Common myeloid progenitor, CD34-positive (primary cell): ENCODE data around the gene ARX.
A peak's percentile ranks its signal among the peaks of the same experiment; 100 is the strongest.

Source experiments
- CTCF ChIA-PET: fragments of 350-600 bp; sonication (Branson Sonifier 250); formaldehyde crosslinking; loops from one replicate; lab custom pipeline; 2021; ENCODE audit warnings: antibody characterized with exemption; lab: Charles Lee
- POLR2A ChIA-PET: fragments of 350-600 bp; sonication (Branson Sonifier 250); formaldehyde crosslinking; loops from one replicate; lab custom pipeline; 2021; ENCODE audit warnings: antibody characterized with exemption; lab: Charles Lee
- DNase-seq, 3 donors: peaks; one replicate each; pipeline versions ENCODE4 v3.0.0 to v3.0.0-alpha.2; 2013
- H3K27ac ChIP-seq, 2 experiments: 1 replicate in 1 of 2; 2 replicates in 1 of 2; pipeline ENCODE4 v1.7.0; 2013; ENCODE audit warnings: inconsistent platforms in 2 of 2, low read length in 2 of 2, mild to moderate bottlenecking in 2 of 2, low read depth in 1 of 2, moderate library complexity in 1 of 2; ENCODE audit not compliant: severe bottlenecking in 2 of 2, insufficient read depth in 1 of 2, poor library complexity in 1 of 2
- H3K27me3 ChIP-seq, 5 experiments: replicated peaks in 2 of 5; 1 replicate in 3 of 5; 2 replicates in 2 of 5; pipeline versions ENCODE4 v1.6.1 to v1.7.0; 2013; ENCODE audit warnings: low read length in 4 of 5, mild to moderate bottlenecking in 2 of 5, moderate library complexity in 2 of 5, inconsistent platforms in 1 of 5; ENCODE audit not compliant: insufficient read depth in 5 of 5, control insufficient read depth in 4 of 5
- H3K36me3 ChIP-seq, 4 experiments: 1 replicate in 2 of 4; 2 replicates in 2 of 4; pipeline versions ENCODE4 v1.6.1 to v1.7.0; 2013; ENCODE audit warnings: low read length in 3 of 4, control low read depth in 1 of 4, mild to moderate bottlenecking in 1 of 4; ENCODE audit not compliant: control insufficient read depth in 4 of 4, insufficient read depth in 4 of 4
- H3K4me1 ChIP-seq, 4 experiments: 1 replicate in 3 of 4; 2 replicates in 1 of 4; pipeline versions ENCODE4 v1.6.1 to v1.7.1; 2013; ENCODE audit warnings: low read length in 3 of 4, mild to moderate bottlenecking in 3 of 4, control low read depth in 1 of 4, inconsistent platforms in 1 of 4, moderate library complexity in 1 of 4; ENCODE audit not compliant: control insufficient read depth in 4 of 4, insufficient read depth in 4 of 4; ENCODE audit errors: control extremely low read depth in 1 of 4
- H3K4me3 ChIP-seq, 7 experiments: 1 replicate in 4 of 7; 2 replicates in 3 of 7; pipeline versions ENCODE4 v1.5.1 to v1.7.0; 2013; ENCODE audit warnings: mild to moderate bottlenecking in 7 of 7, low read length in 6 of 7, moderate library complexity in 6 of 7, inconsistent platforms in 2 of 7, low read depth in 2 of 7, control low read depth in 1 of 7; ENCODE audit not compliant: insufficient read depth in 4 of 7, control insufficient read depth in 1 of 7; ENCODE audit errors: extremely low read depth in 1 of 7
- H3K9me3 ChIP-seq, 5 experiments: 1 replicate in 4 of 5; 2 replicates in 1 of 5; pipeline versions ENCODE4 v1.6.1 to v1.7.1; 2013; ENCODE audit warnings: low read length in 4 of 5, mild to moderate bottlenecking in 2 of 5, inconsistent platforms in 1 of 5, low read depth in 1 of 5, moderate library complexity in 1 of 5; ENCODE audit not compliant: control insufficient read depth in 4 of 5, insufficient read depth in 2 of 5; ENCODE audit errors: control extremely low read depth in 1 of 5
- WGBS: methylation state at CpG from one replicate; pipeline ENCODE4 v1.1.5; 2013; ENCODE audit not compliant: insufficient coverage; 5-methylcytosine and 5-hydroxymethylcytosine counted together

The ARX gene

GRCh38 chrX:25001808-25002660 is 13.7 kb downstream of the ARX start:
- Histone ChIP-seq H3K4me1 (peaks cover 0 to 20% (median 9%) of the 10 kb centered on the region in 4 experiments), H3K4me3 (peak overlapping the region in 1 of 7 experiments; percentile 32), H3K36me3 (peaks cover 0 to 2% (median 0%) of the 10 kb centered on the region in 4 experiments), H3K27ac (no peak overlapping the region), H3K27me3 (peaks cover 4 to 75% (median 34%) of the 10 kb centered on the region in 5 experiments), H3K9me3 (peaks cover 0 to 3% (median 0%) of the 10 kb centered on the region in 5 experiments)
- no peak for DNase-seq
- ChIA-PET POLR2A (no interaction called here), CTCF (no interaction called here)
- 32% methylated on average over 23 of the region's 65 CpGs for WGBS

DNA sequence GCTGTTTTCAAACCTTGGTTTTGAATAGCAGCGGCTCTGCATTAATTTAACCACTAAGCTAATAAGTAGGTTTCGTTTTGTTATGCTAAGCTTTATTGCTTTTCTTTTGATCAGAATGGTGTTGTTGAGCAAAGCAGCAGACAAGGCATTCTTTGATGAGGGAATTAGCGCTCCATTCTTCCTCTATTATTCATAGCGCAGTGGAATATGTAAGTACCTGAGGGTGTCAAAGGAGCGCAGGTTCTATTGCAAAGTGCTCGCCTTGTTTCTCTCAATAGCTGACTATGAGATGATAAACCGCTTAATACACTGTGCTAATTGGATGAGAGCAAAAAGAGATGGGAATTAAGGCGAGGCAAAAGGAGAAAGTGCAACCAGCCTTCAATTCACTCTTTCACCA is 16.3 kb downstream of the ARX start:
- Histone ChIP-seq H3K9me3 (peaks cover 0 to 3% (median 0%) of the 10 kb centered on the region in 5 experiments), H3K4me3 (no peak overlapping the region), H3K27ac (no peak overlapping the region), H3K36me3 (peaks cover 0 to 4% (median 0%) of the 10 kb centered on the region in 4 experiments), H3K4me1 (peaks cover 0 to 11% (median 3%) of the 10 kb centered on the region in 4 experiments), H3K27me3 (peaks cover 0 to 62% (median 18%) of the 10 kb centered on the region in 5 experiments)
- ChIA-PET CTCF (no interaction called here), POLR2A (interaction anchor here (0.5 kb wide), 1 partner anchor 144 kb away, joined by 3 read pairs; no protein-coding TSS in a partner anchor)
- no peak for DNase-seq
- 39% methylated on average over 6 of the region's 8 CpGs for WGBS

- no peaks in the 10 kb centered on the region for H3K9me3 ChIP-seq
- peaks cover 0 to 4% (median 0%) of the 10 kb centered on the region in 4 experiments for H3K36me3 ChIP-seq
- H3K27ac ChIP-seq = no peak overlapping the region
- no peak for DNase-seq
- no peaks in the 10 kb centered on the region for H3K4me1 ChIP-seq
- no CpG with 5 or more reads among the region's 5 CpGs for WGBS
- no peak overlapping the region for H3K4me3 ChIP-seq
- peaks cover 0 to 42% (median 0%) of the 10 kb centered on the region in 5 experiments for H3K27me3 ChIP-seq
- CTCF ChIA-PET = no interaction called here
- POLR2A ChIA-PET = no interaction called here
These were observed 19.6 kb downstream of the ARX start for GRCh38 chrX:24996096-24996709.

GRCh38 chrX:24993879-24994278 is 21.9 kb downstream of the ARX start:
- Histone ChIP-seq H3K4me1 (no peaks in the 10 kb centered on the region), H3K4me3 (no peak overlapping the region), H3K27me3 (peaks cover 0 to 25% (median 0%) of the 10 kb centered on the region in 5 experiments), H3K36me3 (peaks cover 0 to 4% (median 0%) of the 10 kb centered on the region in 4 experiments), H3K27ac (no peak overlapping the region), H3K9me3 (no peaks in the 10 kb centered on the region)
- WGBS = 56% methylated on average over 8 of the region's 8 CpGs
- POLR2A ChIA-PET = no interaction called here
- DNase-seq = no peak
- CTCF ChIA-PET = no interaction called here

GRCh38 chrX:24990535-24990934 is 25.2 kb downstream of the ARX start:
- Histone ChIP-seq H3K27me3 (peaks cover 0 to 19% (median 0%) of the 10 kb centered on the region in 5 experiments), H3K36me3 (peaks cover 0 to 4% (median 0%) of the 10 kb centered on the region in 4 experiments), H3K27ac (no peak overlapping the region), H3K4me3 (no peak overlapping the region), H3K9me3 (no peaks in the 10 kb centered on the region), H3K4me1 (no peaks in the 10 kb centered on the region)
- ChIA-PET POLR2A (no interaction called here), CTCF (no interaction called here)
- DNase-seq = no peak
- WGBS = 32% methylated on average over 4 of the region's 8 CpGs

- WGBS = 77% methylated on average over 3 of the region's 4 CpGs
- peaks cover 0 to 2% (median 0%) of the 10 kb centered on the region in 5 experiments for H3K27me3 ChIP-seq
- ChIA-PET CTCF (no interaction called here), POLR2A (no interaction called here)
- H3K36me3 ChIP-seq = peaks cover 0 to 4% (median 0%) of the 10 kb centered on the region in 4 experiments
- H3K27ac ChIP-seq = no peak overlapping the region
- H3K4me1 ChIP-seq = no peaks in the 10 kb centered on the region
- no peak overlapping the region for H3K4me3 ChIP-seq
- no peaks in the 10 kb centered on the region for H3K9me3 ChIP-seq
- no peak for DNase-seq
These were observed 27.5 kb downstream of the ARX start for GRCh38 chrX:24988314-24988713.

DNA sequence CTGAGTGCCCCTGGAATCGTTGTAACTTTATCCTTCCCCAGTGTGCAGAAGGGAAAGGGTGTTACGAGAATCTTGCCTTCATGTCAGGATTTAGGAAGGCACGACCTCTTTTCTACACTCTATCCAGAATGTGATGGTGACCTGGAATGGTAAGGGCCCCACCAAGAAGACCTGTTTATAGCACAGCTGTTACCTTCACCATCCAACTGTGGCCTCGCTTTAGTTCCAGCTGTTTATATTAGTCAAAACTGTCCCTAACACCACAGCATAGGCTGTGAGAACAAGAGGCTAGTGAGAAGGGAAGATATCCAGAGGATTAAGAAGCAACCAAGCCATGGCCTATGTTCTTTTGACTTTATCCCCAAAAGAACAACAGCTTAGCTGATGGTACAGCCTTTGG is 28.0 kb downstream of the ARX start:
- 82% methylated on average over 2 of the region's 4 CpGs for WGBS
- H3K4me3 ChIP-seq = no peak overlapping the region
- POLR2A ChIA-PET = no interaction called here

More for the DNA sequence above, 28.0 kb downstream of the ARX start:
- CTCF ChIA-PET = no interaction called here
- no peaks in the 10 kb centered on the region for H3K27me3 ChIP-seq
- no peak overlapping the region for H3K27ac ChIP-seq
- no peaks in the 10 kb centered on the region for H3K4me1 ChIP-seq
- DNase-seq = no peak
- H3K9me3 ChIP-seq = no peaks in the 10 kb centered on the region
- peaks cover 0 to 4% (median 0%) of the 10 kb centered on the region in 4 experiments for H3K36me3 ChIP-seq
